Smooth muscle cell (in vitro differentiated cells): ENCODE measurements around the gene RBMS1. TPM values are rescaled to one million over a fixed set of nuclear protein-coding genes. Genes with fewer than 3 reads are reported as not detected.

Experiments
- DNase-seq: peaks from one replicate; lab custom pipeline; 2025; ENCODE audit not compliant: unreplicated experiment; lab: John Stamatoyannopoulos, UW
- H2AFZ ChIP-seq: fragments of 200-600 bp; sonication (generic); 2 replicates; pipeline ENCODE4 v1.6.0; 2016; ENCODE audit warnings: antibody characterized with exemption, low read depth, mild to moderate bottlenecking
- H3F3A ChIP-seq: fragments of 200-600 bp; sonication (generic); 2 replicates; pipeline ENCODE4 v1.6.0; 2017; ENCODE audit warnings: antibody characterized with exemption, low read depth
- H3K27ac ChIP-seq: fragments of 200-600 bp; sonication (generic); 2 replicates; pipeline ENCODE4 v1.5.1; 2016; ENCODE audit warnings: low read depth, mild to moderate bottlenecking
- H3K27me3 ChIP-seq: fragments of 200-600 bp; sonication (generic); 2 replicates; pipeline ENCODE4 v1.6.1; 2016; ENCODE audit warnings: low read depth, mild to moderate bottlenecking
- H3K36me3 ChIP-seq: fragments of 200-600 bp; sonication (generic); 2 replicates; pipeline ENCODE4 v1.5.1; 2016; ENCODE audit warnings: low read depth
- H3K4me1 ChIP-seq: fragments of 200-600 bp; sonication (generic); 2 replicates; pipeline ENCODE4 v1.5.1; 2016; ENCODE audit warnings: low read depth
- H3K4me2 ChIP-seq: fragments of 200-600 bp; sonication (generic); 2 replicates; pipeline ENCODE4 v1.6.0; 2016; ENCODE audit warnings: mild to moderate bottlenecking
- H3K4me3 ChIP-seq: fragments of 200-600 bp; sonication (generic); 2 replicates; pipeline ENCODE4 v1.5.1; 2016; ENCODE audit warnings: mild to moderate bottlenecking
- H3K79me2 ChIP-seq: fragments of 200-600 bp; sonication (generic); 2 replicates; pipeline ENCODE4 v1.6.0; 2016; ENCODE audit warnings: low read depth, mild to moderate bottlenecking
- H3K9ac ChIP-seq: fragments of 200-600 bp; sonication (generic); 2 replicates; pipeline ENCODE4 v1.6.0; 2016; ENCODE audit warnings: low read depth
- H3K9me3 ChIP-seq: fragments of 200-600 bp; sonication (generic); replicated peaks from 2 replicates; pipeline ENCODE4 v1.5.1; 2016; ENCODE audit warnings: low read depth
- H4K20me1 ChIP-seq: fragments of 200-600 bp; sonication (generic); 2 replicates; pipeline ENCODE4 v1.6.0; 2016; ENCODE audit warnings: low read depth
- WGBS: methylation state at CpG from one replicate; pipeline ENCODE4 v1.1.7; 2016; ENCODE audit warnings: low lambda C conversion rate; 5-methylcytosine and 5-hydroxymethylcytosine counted together
- polyA plus RNA-seq: library from polyadenylated mRNA; unstranded; fragments of >200 nt; fragmentation: Nextera tagmentation; extraction: Ambion mirVana; gene quantifications from 2 replicates; pipeline ENCODE4 v1.2.1, GENCODE V29; 2016
- total RNA-seq: library from RNA; depleted of rRNA; stranded (reverse); fragments of >200 nt; gene quantifications from 2 replicates; pipeline ENCODE4 v1.2.3, GENCODE V29; 2014
- TF ChIP-seq, protein P1 (sequence below): fragments of 200-600 bp; sonication (generic); IDR thresholded peaks from 2 replicates; pipeline ENCODE4 v1.5.1; 2017; ENCODE audit warnings: borderline replicate concordance, mild to moderate bottlenecking, antibody characterized with exemption; ENCODE audit not compliant: insufficient read depth, poor library complexity, severe bottlenecking

The RBMS1 gene
- total and polyA plus RNA-seq, 2 experiments from 2014 or later = 103 to 160 TPM

GRCh38 chr2:160375802-160376469 lies 117.7 kb downstream of the RBMS1 start:
- Histone ChIP-seq H3K9me3 (no peaks in the 10 kb centered on the region), H4K20me1 (peaks cover 100% of the 10 kb centered on the region), H3K4me1 (peaks cover 77% of the 10 kb centered on the region), H3K4me2 (peak overlapping the region; percentile 63), H3K27ac (peak overlapping the region; percentile 79), H3K4me3 (no peak overlapping the region), H2AFZ (no peak overlapping the region), H3F3A (peaks cover 7% of the 10 kb centered on the region), H3K36me3 (no peaks in the 10 kb centered on the region), H3K27me3 (no peaks in the 10 kb centered on the region), H3K79me2 (peaks cover 100% of the 10 kb centered on the region), H3K9ac (no peak overlapping the region)
- no peak for DNase-seq
- WGBS = 55% methylated on average over 2 of the region's 2 CpGs
- TF ChIP-seq, protein P1, sequence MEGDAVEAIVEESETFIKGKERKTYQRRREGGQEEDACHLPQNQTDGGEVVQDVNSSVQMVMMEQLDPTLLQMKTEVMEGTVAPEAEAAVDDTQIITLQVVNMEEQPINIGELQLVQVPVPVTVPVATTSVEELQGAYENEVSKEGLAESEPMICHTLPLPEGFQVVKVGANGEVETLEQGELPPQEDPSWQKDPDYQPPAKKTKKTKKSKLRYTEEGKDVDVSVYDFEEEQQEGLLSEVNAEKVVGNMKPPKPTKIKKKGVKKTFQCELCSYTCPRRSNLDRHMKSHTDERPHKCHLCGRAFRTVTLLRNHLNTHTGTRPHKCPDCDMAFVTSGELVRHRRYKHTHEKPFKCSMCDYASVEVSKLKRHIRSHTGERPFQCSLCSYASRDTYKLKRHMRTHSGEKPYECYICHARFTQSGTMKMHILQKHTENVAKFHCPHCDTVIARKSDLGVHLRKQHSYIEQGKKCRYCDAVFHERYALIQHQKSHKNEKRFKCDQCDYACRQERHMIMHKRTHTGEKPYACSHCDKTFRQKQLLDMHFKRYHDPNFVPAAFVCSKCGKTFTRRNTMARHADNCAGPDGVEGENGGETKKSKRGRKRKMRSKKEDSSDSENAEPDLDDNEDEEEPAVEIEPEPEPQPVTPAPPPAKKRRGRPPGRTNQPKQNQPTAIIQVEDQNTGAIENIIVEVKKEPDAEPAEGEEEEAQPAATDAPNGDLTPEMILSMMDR = no peak

GRCh38 chr2:160375037-160375436 lies 118.6 kb downstream of the RBMS1 start:
- TF ChIP-seq, protein P1 = no peak
- no peaks in the 10 kb centered on the region for H3K27me3 ChIP-seq
- peaks cover 7% of the 10 kb centered on the region for H3F3A ChIP-seq
- no peaks in the 10 kb centered on the region for H3K9me3 ChIP-seq
- H2AFZ ChIP-seq = no peak overlapping the region
- H3K27ac ChIP-seq = peak overlapping the region; percentile 79
- peak overlapping the region; percentile 63 for H3K4me2 ChIP-seq
- DNase-seq = no peak
- WGBS = 71% methylated on average over 4 of the region's 4 CpGs
- peaks cover 100% of the 10 kb centered on the region for H4K20me1 ChIP-seq
- no peak overlapping the region for H3K9ac ChIP-seq
- peaks cover 100% of the 10 kb centered on the region for H3K79me2 ChIP-seq
- H3K4me3 ChIP-seq = no peak overlapping the region
- H3K4me1 ChIP-seq = peaks cover 68% of the 10 kb centered on the region
- no peaks in the 10 kb centered on the region for H3K36me3 ChIP-seq

GRCh38 chr2:160373666-160374065 lies 119.9 kb downstream of the RBMS1 start:
- Histone ChIP-seq H2AFZ (no peak overlapping the region), H3K36me3 (no peaks in the 10 kb centered on the region), H3K4me2 (peak overlapping the region; percentile 77), H3K9ac (no peak overlapping the region), H3K27me3 (no peaks in the 10 kb centered on the region), H3K79me2 (peaks cover 100% of the 10 kb centered on the region), H3F3A (peaks cover 3% of the 10 kb centered on the region), H3K4me3 (no peak overlapping the region), H3K27ac (peak overlapping the region; percentile 79), H3K9me3 (no peaks in the 10 kb centered on the region), H4K20me1 (peaks cover 100% of the 10 kb centered on the region), H3K4me1 (peaks cover 57% of the 10 kb centered on the region)
- no peak for DNase-seq
- TF ChIP-seq, protein P1 = no peak

DNA sequence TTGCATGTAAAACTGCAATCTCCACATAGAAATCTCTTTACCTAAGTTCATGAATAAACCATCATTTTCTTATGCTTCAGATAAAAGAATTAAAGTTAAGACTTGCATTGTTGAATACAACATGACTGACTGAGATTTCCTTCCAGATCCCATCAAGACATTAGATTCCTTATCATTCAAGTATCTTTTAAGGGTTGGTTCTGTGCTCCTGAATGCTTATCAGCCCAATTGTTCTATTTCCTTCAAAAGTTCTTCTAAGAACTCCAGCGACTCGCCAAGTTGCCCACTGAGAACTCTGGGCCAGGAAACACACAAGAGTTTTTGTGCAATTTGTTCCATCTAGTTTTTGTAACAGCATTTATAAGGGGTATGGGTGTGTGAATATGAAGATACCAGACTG lies 120.3 kb downstream of the RBMS1 start:
- Histone ChIP-seq H3F3A (peaks cover 4% of the 10 kb centered on the region), H3K4me3 (no peak overlapping the region), H3K4me1 (peaks cover 59% of the 10 kb centered on the region), H3K27ac (peak overlapping the region; percentile 79), H3K27me3 (no peaks in the 10 kb centered on the region), H3K79me2 (peaks cover 100% of the 10 kb centered on the region), H4K20me1 (peaks cover 100% of the 10 kb centered on the region), H3K9ac (no peak overlapping the region), H3K36me3 (no peaks in the 10 kb centered on the region), H3K4me2 (peak overlapping the region; percentile 77), H2AFZ (no peak overlapping the region), H3K9me3 (no peaks in the 10 kb centered on the region)
- DNase-seq = no peak
- TF ChIP-seq, protein P1 = no peak
- 92% methylated on average over 2 of the region's 2 CpGs for WGBS
